Gastrocnemius medialis (tissue), 4 donors: ENCODE data around the gene NECAP2.

Source experiments
- POLR2A ChIP-seq, 2 donors: fragments of 450-650 bp; IDR thresholded peaks; one replicate each; pipeline ENCODE4 v1.6.1; 2017; ENCODE audit warnings: antibody characterized with exemption in 2 of 2, mild to moderate bottlenecking in 2 of 2, moderate library complexity in 2 of 2
- TF ChIP-seq, protein P1 (sequence below), 5 experiments: fragments of 450-650 bp in 3 of 5; fragments of 200-600 bp in 2 of 5; sonication (generic) in 2 of 5; IDR thresholded peaks in 4 of 5; conservative IDR thresholded peaks in 1 of 5; 1 replicate in 4 of 5; 2 replicates in 1 of 5; pipeline ENCODE4 v1.5.1; 2016 to 2019; ENCODE audit warnings: antibody characterized with exemption in 5 of 5, mild to moderate bottlenecking in 3 of 5, moderate library complexity in 3 of 5

DNA sequence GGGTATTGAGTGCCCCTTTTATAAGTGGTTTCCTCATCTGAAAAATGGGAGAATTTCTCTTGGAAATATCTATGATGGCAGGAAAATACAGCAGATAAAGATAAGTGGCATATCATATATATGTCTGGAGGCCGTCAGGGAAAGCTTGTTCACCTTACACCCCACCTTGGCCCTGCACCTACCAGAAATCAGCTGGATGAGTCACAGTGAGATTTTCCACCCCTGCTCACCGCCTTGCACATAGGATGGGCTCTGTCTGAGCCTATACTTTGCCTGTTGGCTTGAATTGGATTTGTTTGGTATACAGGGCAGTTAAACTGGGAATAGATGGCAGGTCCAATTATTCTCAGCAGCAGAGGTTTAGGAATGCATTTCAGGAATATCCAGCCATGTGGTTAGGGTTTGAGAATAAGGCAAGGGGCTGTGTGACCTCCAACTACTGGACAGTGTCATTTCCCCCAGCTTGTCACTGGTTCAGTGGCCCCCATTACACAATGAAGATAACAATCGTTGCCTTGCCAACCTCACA, 3.5 kb upstream of the NECAP2 start, which contains the start of gene SPATA21:
- TF ChIP-seq POLR2A (IDR thresholded peaks at IDR 0.05) = no peak
- TF ChIP-seq, protein P1, sequence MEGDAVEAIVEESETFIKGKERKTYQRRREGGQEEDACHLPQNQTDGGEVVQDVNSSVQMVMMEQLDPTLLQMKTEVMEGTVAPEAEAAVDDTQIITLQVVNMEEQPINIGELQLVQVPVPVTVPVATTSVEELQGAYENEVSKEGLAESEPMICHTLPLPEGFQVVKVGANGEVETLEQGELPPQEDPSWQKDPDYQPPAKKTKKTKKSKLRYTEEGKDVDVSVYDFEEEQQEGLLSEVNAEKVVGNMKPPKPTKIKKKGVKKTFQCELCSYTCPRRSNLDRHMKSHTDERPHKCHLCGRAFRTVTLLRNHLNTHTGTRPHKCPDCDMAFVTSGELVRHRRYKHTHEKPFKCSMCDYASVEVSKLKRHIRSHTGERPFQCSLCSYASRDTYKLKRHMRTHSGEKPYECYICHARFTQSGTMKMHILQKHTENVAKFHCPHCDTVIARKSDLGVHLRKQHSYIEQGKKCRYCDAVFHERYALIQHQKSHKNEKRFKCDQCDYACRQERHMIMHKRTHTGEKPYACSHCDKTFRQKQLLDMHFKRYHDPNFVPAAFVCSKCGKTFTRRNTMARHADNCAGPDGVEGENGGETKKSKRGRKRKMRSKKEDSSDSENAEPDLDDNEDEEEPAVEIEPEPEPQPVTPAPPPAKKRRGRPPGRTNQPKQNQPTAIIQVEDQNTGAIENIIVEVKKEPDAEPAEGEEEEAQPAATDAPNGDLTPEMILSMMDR (IDR thresholded peaks at IDR 0.05 in 4 of 5, conservative IDR thresholded peaks at IDR 0.05 in 1 of 5) = no peak
